ENCODE measurements around the gene TTC7B. TPM values are rescaled to one million over a fixed set of nuclear protein-coding genes. Genes with fewer than 3 reads are reported as not detected.

TTC7B gene
- total RNA-seq, 1 donor from 2014 or later, result 3.1 TPM

- Mint-ChIP-seq H3K27me3 (ENCODE audit: insufficient read depth) (peaks cover 13% of the 10 kb centered on the region), H3K9me3 (no peaks in the 10 kb centered on the region), H3K27ac (no peak overlapping the region), H3K4me3 (no peak overlapping the region), H3K4me1 (ENCODE audit: low read depth) (no peaks in the 10 kb centered on the region), H3K36me3 (ENCODE audit: low read depth) (no peaks in the 10 kb centered on the region)
- intact Hi-C loops (cut with micrococcal nuclease), result no loop called here
- no peak for DNase-seq (ENCODE audit: low spot score)
Measured at GRCh38 chr14:90714811-90715210, 101.4 kb downstream of the TTC7B start.

GRCh38 chr14:90704738-90705392 is 111.4 kb downstream of the TTC7B start:
- Mint-ChIP-seq H3K4me1 (ENCODE audit: low read depth) (no peaks in the 10 kb centered on the region), H3K4me3 (no peak overlapping the region), H3K36me3 (ENCODE audit: low read depth) (no peaks in the 10 kb centered on the region), H3K9me3 (no peaks in the 10 kb centered on the region), H3K27ac (no peak overlapping the region), H3K27me3 (ENCODE audit: insufficient read depth) (peaks cover 9% of the 10 kb centered on the region)
- intact Hi-C loops (cut with micrococcal nuclease), result no loop called here
- DNase-seq (ENCODE audit: low spot score), result no peak

GRCh38 chr14:90703841-90704737 is 112.1 kb downstream of the TTC7B start:
- Mint-ChIP-seq H3K9me3 (no peaks in the 10 kb centered on the region), H3K4me1 (ENCODE audit: low read depth) (no peaks in the 10 kb centered on the region), H3K4me3 (no peak overlapping the region), H3K36me3 (ENCODE audit: low read depth) (no peaks in the 10 kb centered on the region), H3K27ac (no peak overlapping the region), H3K27me3 (ENCODE audit: insufficient read depth) (peaks cover 9% of the 10 kb centered on the region)
- DNase-seq (ENCODE audit: low spot score), result no peak
- intact Hi-C loops (cut with micrococcal nuclease), result no loop called here

- no peak for DNase-seq (ENCODE audit: low spot score)
- intact Hi-C loops (cut with micrococcal nuclease), result no loop called here
- H3K4me3 Mint-ChIP-seq, result no peak overlapping the region
- H3K27ac Mint-ChIP-seq, result no peak overlapping the region
- H3K36me3 Mint-ChIP-seq (ENCODE audit: low read depth), result no peaks in the 10 kb centered on the region
- peaks cover 8% of the 10 kb centered on the region for H3K27me3 Mint-ChIP-seq (ENCODE audit: insufficient read depth)
- H3K4me1 Mint-ChIP-seq (ENCODE audit: low read depth), result no peaks in the 10 kb centered on the region
- no peaks in the 10 kb centered on the region for H3K9me3 Mint-ChIP-seq
Measured at GRCh38 chr14:90700933-90701776, 115.1 kb downstream of the TTC7B start.

- H3K36me3 Mint-ChIP-seq (ENCODE audit: low read depth), result no peaks in the 10 kb centered on the region
- peaks cover 3% of the 10 kb centered on the region for H3K27me3 Mint-ChIP-seq (ENCODE audit: insufficient read depth)
- DNase-seq (ENCODE audit: low spot score), result no peak
- H3K4me3 Mint-ChIP-seq, result no peak overlapping the region
- no peaks in the 10 kb centered on the region for H3K9me3 Mint-ChIP-seq
- H3K27ac Mint-ChIP-seq, result no peak overlapping the region
- intact Hi-C loops (cut with micrococcal nuclease), result loop anchor here (5.0 kb wide), 1 partner anchor 397 kb away; no protein-coding TSS in a partner anchor
- H3K4me1 Mint-ChIP-seq (ENCODE audit: low read depth), result no peaks in the 10 kb centered on the region
Measured at GRCh38 chr14:90699016-90699415, 117.2 kb downstream of the TTC7B start.

GRCh38 chr14:90698379-90698869 is 117.8 kb downstream of the TTC7B start:
- Mint-ChIP-seq H3K9me3 (no peaks in the 10 kb centered on the region), H3K27me3 (ENCODE audit: insufficient read depth) (peaks cover 3% of the 10 kb centered on the region), H3K4me3 (no peak overlapping the region), H3K4me1 (ENCODE audit: low read depth) (no peaks in the 10 kb centered on the region), H3K36me3 (ENCODE audit: low read depth) (no peaks in the 10 kb centered on the region), H3K27ac (no peak overlapping the region)
- no peak for DNase-seq (ENCODE audit: low spot score)
- intact Hi-C loops (cut with micrococcal nuclease), result loop anchor here (5.0 kb wide), 1 partner anchor 396 kb away; no protein-coding TSS in a partner anchor

- DNase-seq (ENCODE audit: low spot score), result peak; percentile 59
- Mint-ChIP-seq H3K4me1 (ENCODE audit: low read depth) (no peaks in the 10 kb centered on the region), H3K27me3 (ENCODE audit: insufficient read depth) (peaks cover 3% of the 10 kb centered on the region), H3K4me3 (no peak overlapping the region), H3K9me3 (no peaks in the 10 kb centered on the region), H3K36me3 (ENCODE audit: low read depth) (no peaks in the 10 kb centered on the region), H3K27ac (no peak overlapping the region)
- intact Hi-C loops (cut with micrococcal nuclease), result loop anchor here (1.0 to 5.0 kb wide), 4 partner anchors 19 to 395 kb away; no protein-coding TSS in a partner anchor
Measured at GRCh38 chr14:90697577-90698206, 118.5 kb downstream of the TTC7B start.

GRCh38 chr14:90697132-90697531 is 119.1 kb downstream of the TTC7B start:
- DNase-seq (ENCODE audit: low spot score), result no peak
- Mint-ChIP-seq H3K27ac (no peak overlapping the region), H3K36me3 (ENCODE audit: low read depth) (no peaks in the 10 kb centered on the region), H3K4me3 (no peak overlapping the region), H3K9me3 (no peaks in the 10 kb centered on the region), H3K4me1 (ENCODE audit: low read depth) (no peaks in the 10 kb centered on the region), H3K27me3 (ENCODE audit: insufficient read depth) (peaks cover 3% of the 10 kb centered on the region)
- intact Hi-C loops (cut with micrococcal nuclease), result loop anchor here (1.0 to 5.0 kb wide), 4 partner anchors 18 to 395 kb away; no protein-coding TSS in a partner anchor

- H3K4me3 Mint-ChIP-seq, result no peak overlapping the region
- no peaks in the 10 kb centered on the region for H3K9me3 Mint-ChIP-seq
- intact Hi-C loops (cut with micrococcal nuclease), result loop anchor here (1.0 to 5.0 kb wide), 4 partner anchors 18 to 394 kb away; no protein-coding TSS in a partner anchor
Measured at GRCh38 chr14:90696720-90697119, 119.5 kb downstream of the TTC7B start.

GRCh38 chr14:90695997-90696660 is 120.1 kb downstream of the TTC7B start:
- Mint-ChIP-seq H3K4me3 (no peak overlapping the region), H3K27me3 (ENCODE audit: insufficient read depth) (peaks cover 3% of the 10 kb centered on the region), H3K36me3 (ENCODE audit: low read depth) (no peaks in the 10 kb centered on the region), H3K4me1 (ENCODE audit: low read depth) (no peaks in the 10 kb centered on the region), H3K27ac (no peak overlapping the region), H3K9me3 (no peaks in the 10 kb centered on the region)
- DNase-seq (ENCODE audit: low spot score), result no peak
- intact Hi-C loops (cut with micrococcal nuclease), result loop anchor here (2.0 to 5.0 kb wide), 2 partner anchors 17 to 394 kb away; no protein-coding TSS in a partner anchor

More at GRCh38 chr14:90696720-90697119, 119.5 kb downstream of the TTC7B start:
- Mint-ChIP-seq H3K27me3 (ENCODE audit: insufficient read depth) (peaks cover 3% of the 10 kb centered on the region), H3K27ac (no peak overlapping the region), H3K4me1 (ENCODE audit: low read depth) (no peaks in the 10 kb centered on the region), H3K36me3 (ENCODE audit: low read depth) (no peaks in the 10 kb centered on the region)
- DNase-seq (ENCODE audit: low spot score), result no peak

GRCh38 chr14:90693413-90693812 is 122.8 kb downstream of the TTC7B start:
- H3K36me3 Mint-ChIP-seq (ENCODE audit: low read depth), result no peaks in the 10 kb centered on the region
- peaks cover 1% of the 10 kb centered on the region for H3K27me3 Mint-ChIP-seq (ENCODE audit: insufficient read depth)
- no peaks in the 10 kb centered on the region for H3K9me3 Mint-ChIP-seq
- no peak for DNase-seq (ENCODE audit: low spot score)
- no peaks in the 10 kb centered on the region for H3K4me1 Mint-ChIP-seq (ENCODE audit: low read depth)
- intact Hi-C loops (cut with micrococcal nuclease), result no loop called here
- no peak overlapping the region for H3K4me3 Mint-ChIP-seq
- no peak overlapping the region for H3K27ac Mint-ChIP-seq

All from activated T-helper 1 cell treated with anti-CD3 and anti-CD28 coated beads, Interleukin-12 subunit alpha, Interleukin-12 subunit beta, Interleukin-2, Interleukin-4 antibody, amounts not matched to agents 30 ng/mL and 10 ng/mL and 1 ng/mL, durations not matched to agents 14 hours and 24 hours and 36 hours (primary cell).